Measurements from ENCODE around the gene GATB.

GRCh38 chr4:151807220-151807619 is 46.4 kb upstream of the GATB start:
- TF ChIP-seq EZH2phosphoT487 (IDR thresholded peaks at IDR 0.05; ENCODE audit: borderline replicate concordance, low read length) (no peak), CTCF (conservative IDR thresholded peaks at IDR 0.05; ENCODE audit: low read depth, low read length) (no peak), EZH2 (IDR thresholded peaks at IDR 0.05; ENCODE audit: low read length, unreplicated experiment) (no peak)
